ENCODE results near the gene TAPT1. TPM values are rescaled to one million over a fixed set of nuclear protein-coding genes. Genes with fewer than 3 reads are reported as not detected.

The TAPT1 gene
- polyA plus RNA-seq, 1 of the 3 experiments (the other 2 are of a cell fraction): 6.2 TPM

GRCh38 chr4:16235209-16235608 lies 8.9 kb upstream of the TAPT1 start:
- Histone ChIP-seq H3F3A (replicated peaks; ENCODE audit: insufficient read depth) (no peaks in the 10 kb centered on the region), H3K9me3 (no peaks in the 10 kb centered on the region), H3K36me3 (replicated peaks in 1 of 2; ENCODE audit: control insufficient read depth in 1 of 2, insufficient read depth in 2 of 2, low read length in 1 of 2) (no peaks in the 10 kb centered on the region), H3K9ac (no peak overlapping the region), H3K27ac (ENCODE audit: low read depth in 2 of 2, low read length in 1 of 2) (no peak overlapping the region), H3K9me2 (no peaks in the 10 kb centered on the region), H3K79me2 (ENCODE audit: insufficient read depth) (no peaks in the 10 kb centered on the region; the same call in 1 of the 2 replicates), H3K27me3 (ENCODE audit: insufficient read depth) (no peaks in the 10 kb centered on the region), H3K4me3 (ENCODE audit: low read depth in 2 of 2, low read length in 1 of 2) (no peak overlapping the region), H3K4me1 (ENCODE audit: control insufficient read depth in 1 of 2, insufficient read depth in 2 of 2, low read depth in 1 of 2, low read length in 1 of 2) (peaks cover 0 to 16% of the 10 kb centered on the region in 2 experiments; a peak in 2 of 4 replicates), H4K20me1 (ENCODE audit: insufficient read depth) (no peaks in the 10 kb centered on the region), H3K4me2 (no peak overlapping the region), H2AFZ (ENCODE audit: low read depth) (no peak overlapping the region)
- DNase-seq: no peak
- ChIA-PET POLR2A (no interaction called here), CTCF (no interaction called here)
- TF ChIP-seq MXI1 (IDR thresholded peaks at IDR 0.05; ENCODE audit: low read depth, low read length): no peak
- TF ChIP-seq FOXJ3 (CRISPR knock-in tag; IDR thresholded peaks at IDR 0.05): no peak
- TF ChIP-seq SIN3A (IDR thresholded peaks at IDR 0.05; ENCODE audit: borderline replicate concordance, low read depth, low read length): no peak
- no peak for TF ChIP-seq USF1 (IDR thresholded peaks at IDR 0.05; ENCODE audit: borderline replicate concordance, low read depth)
- no peak for TF ChIP-seq GABPA (IDR thresholded peaks at IDR 0.05; ENCODE audit: low read depth)
- TF ChIP-seq IRF3 (IDR thresholded peaks at IDR 0.05; ENCODE audit: low read depth, low read length): no peak
- TF ChIP-seq SMC3 (IDR thresholded peaks at IDR 0.05; ENCODE audit: low read depth, low read length): no peak
- TF ChIP-seq GATA2 (CRISPR knock-in tag; IDR thresholded peaks at IDR 0.05): no peak
- no peak for TF ChIP-seq JUND (IDR thresholded peaks at IDR 0.05)
- no peak for TF ChIP-seq CHD2 (IDR thresholded peaks at IDR 0.05; ENCODE audit: low read length, partially characterized antibody)
- no peak for TF ChIP-seq NFIC (IDR thresholded peaks at IDR 0.05; ENCODE audit: borderline replicate concordance)
- no peak for TF ChIP-seq ZBTB33 (IDR thresholded peaks at IDR 0.05; ENCODE audit: borderline replicate concordance, low read depth)
- TF ChIP-seq TAF1 (IDR thresholded peaks at IDR 0.05; ENCODE audit: borderline replicate concordance, low read depth, low read length): no peak
- TF ChIP-seq, protein P1, sequence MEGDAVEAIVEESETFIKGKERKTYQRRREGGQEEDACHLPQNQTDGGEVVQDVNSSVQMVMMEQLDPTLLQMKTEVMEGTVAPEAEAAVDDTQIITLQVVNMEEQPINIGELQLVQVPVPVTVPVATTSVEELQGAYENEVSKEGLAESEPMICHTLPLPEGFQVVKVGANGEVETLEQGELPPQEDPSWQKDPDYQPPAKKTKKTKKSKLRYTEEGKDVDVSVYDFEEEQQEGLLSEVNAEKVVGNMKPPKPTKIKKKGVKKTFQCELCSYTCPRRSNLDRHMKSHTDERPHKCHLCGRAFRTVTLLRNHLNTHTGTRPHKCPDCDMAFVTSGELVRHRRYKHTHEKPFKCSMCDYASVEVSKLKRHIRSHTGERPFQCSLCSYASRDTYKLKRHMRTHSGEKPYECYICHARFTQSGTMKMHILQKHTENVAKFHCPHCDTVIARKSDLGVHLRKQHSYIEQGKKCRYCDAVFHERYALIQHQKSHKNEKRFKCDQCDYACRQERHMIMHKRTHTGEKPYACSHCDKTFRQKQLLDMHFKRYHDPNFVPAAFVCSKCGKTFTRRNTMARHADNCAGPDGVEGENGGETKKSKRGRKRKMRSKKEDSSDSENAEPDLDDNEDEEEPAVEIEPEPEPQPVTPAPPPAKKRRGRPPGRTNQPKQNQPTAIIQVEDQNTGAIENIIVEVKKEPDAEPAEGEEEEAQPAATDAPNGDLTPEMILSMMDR (IDR thresholded peaks at IDR 0.05): no peak
- TF ChIP-seq RXRA (IDR thresholded peaks at IDR 0.05; ENCODE audit: borderline replicate concordance, low read depth): no peak
- no peak for TF ChIP-seq RCOR1 (IDR thresholded peaks at IDR 0.05; ENCODE audit: low read length)
- TF ChIP-seq, protein P2, sequence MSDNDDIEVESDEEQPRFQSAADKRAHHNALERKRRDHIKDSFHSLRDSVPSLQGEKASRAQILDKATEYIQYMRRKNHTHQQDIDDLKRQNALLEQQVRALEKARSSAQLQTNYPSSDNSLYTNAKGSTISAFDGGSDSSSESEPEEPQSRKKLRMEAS (IDR thresholded peaks at IDR 0.05; ENCODE audit: low read depth): no peak
- WGBS (ENCODE audit: low lambda C conversion rate): 88% methylated on average over 4 of the region's 4 CpGs
